ENCODE data around the gene PACC1.

DNA sequence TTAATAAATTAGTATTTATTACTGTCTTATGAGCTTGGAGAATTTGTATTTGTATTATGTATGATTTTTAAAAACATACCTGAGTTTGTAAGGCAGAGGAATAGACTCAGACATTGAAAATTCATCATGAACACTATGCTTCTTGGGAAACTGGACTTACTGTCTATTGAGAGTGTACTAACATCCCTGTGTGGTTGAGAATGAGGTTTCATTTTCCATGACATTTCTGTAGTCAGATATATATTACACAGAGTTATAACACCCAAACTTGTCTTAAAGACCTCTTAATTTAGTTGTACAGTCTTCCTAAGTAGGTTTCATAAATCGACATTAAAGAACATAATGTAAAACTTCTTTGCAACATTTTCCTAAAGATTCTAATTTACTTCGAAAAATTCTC lies 99.5 kb downstream of the PACC1 start:
- TF ChIP-seq TP53 (CRISPR knock-in tag; IDR thresholded peaks at IDR 0.05) (no peak), ESRRA (IDR thresholded peaks at IDR 0.05; ENCODE audit: borderline replicate concordance, low read length) (no peak), MAFK (IDR thresholded peaks at IDR 0.05; ENCODE audit: partially characterized antibody) (no peak), CHD2 (IDR thresholded peaks at IDR 0.05; ENCODE audit: low read length, partially characterized antibody) (no peak)
- TF ChIP-seq, protein P1, sequence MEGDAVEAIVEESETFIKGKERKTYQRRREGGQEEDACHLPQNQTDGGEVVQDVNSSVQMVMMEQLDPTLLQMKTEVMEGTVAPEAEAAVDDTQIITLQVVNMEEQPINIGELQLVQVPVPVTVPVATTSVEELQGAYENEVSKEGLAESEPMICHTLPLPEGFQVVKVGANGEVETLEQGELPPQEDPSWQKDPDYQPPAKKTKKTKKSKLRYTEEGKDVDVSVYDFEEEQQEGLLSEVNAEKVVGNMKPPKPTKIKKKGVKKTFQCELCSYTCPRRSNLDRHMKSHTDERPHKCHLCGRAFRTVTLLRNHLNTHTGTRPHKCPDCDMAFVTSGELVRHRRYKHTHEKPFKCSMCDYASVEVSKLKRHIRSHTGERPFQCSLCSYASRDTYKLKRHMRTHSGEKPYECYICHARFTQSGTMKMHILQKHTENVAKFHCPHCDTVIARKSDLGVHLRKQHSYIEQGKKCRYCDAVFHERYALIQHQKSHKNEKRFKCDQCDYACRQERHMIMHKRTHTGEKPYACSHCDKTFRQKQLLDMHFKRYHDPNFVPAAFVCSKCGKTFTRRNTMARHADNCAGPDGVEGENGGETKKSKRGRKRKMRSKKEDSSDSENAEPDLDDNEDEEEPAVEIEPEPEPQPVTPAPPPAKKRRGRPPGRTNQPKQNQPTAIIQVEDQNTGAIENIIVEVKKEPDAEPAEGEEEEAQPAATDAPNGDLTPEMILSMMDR (IDR thresholded peaks at IDR 0.05), result no peak

Measured in A549 (cell line).